Measurements from ENCODE around the gene UBE2J1.

The UBE2J1 gene

GRCh38 chr6:89361171-89361570 is 8.6 kb upstream of the UBE2J1 start:
- no peak for DNase-seq

- DNase-seq = no peak
Observed at GRCh38 chr6:89360415-89360999, 8.0 kb upstream of the UBE2J1 start.

- DNase-seq = no peak
Observed at GRCh38 chr6:89359561-89359960, 7.0 kb upstream of the UBE2J1 start.

GRCh38 chr6:89357390-89357789 is 4.9 kb upstream of the UBE2J1 start:
- no peak for DNase-seq

GRCh38 chr6:89356642-89357170 is 4.2 kb upstream of the UBE2J1 start:
- no peak for DNase-seq

- DNase-seq = no peak
Observed at GRCh38 chr6:89355511-89356194, 3.1 kb upstream of the UBE2J1 start.

- no peak for DNase-seq
Observed at GRCh38 chr6:89353702-89354392, 1.3 kb upstream of the UBE2J1 start.

- no peak for DNase-seq
Observed at GRCh38 chr6:89353118-89353556, 615 bp upstream of the UBE2J1 start.

- DNase-seq = no peak
Observed at GRCh38 chr6:89351671-89352277, 748 bp downstream of the UBE2J1 start.

GRCh38 chr6:89350281-89350966 is 2.1 kb downstream of the UBE2J1 start:
- DNase-seq = no peak

- no peak for DNase-seq
Observed at GRCh38 chr6:89348372-89348771, 4.2 kb downstream of the UBE2J1 start.

GRCh38 chr6:89347825-89348224 is 4.7 kb downstream of the UBE2J1 start:
- DNase-seq = no peak

GRCh38 chr6:89346433-89346832 is 6.1 kb downstream of the UBE2J1 start:
- DNase-seq = no peak

- DNase-seq = no peak
Observed at GRCh38 chr6:89339565-89339964, 13.0 kb downstream of the UBE2J1 start.

GRCh38 chr6:89335164-89335563 is 17.4 kb downstream of the UBE2J1 start:
- DNase-seq = no peak

- no peak for DNase-seq
Observed at GRCh38 chr6:89330910-89331309, 21.6 kb downstream of the UBE2J1 start.

- DNase-seq = no peak
Observed at GRCh38 chr6:89328976-89329375, 23.5 kb downstream of the UBE2J1 start.

- no peak for DNase-seq
Observed at GRCh38 chr6:89324304-89324703, 28.2 kb downstream of the UBE2J1 start.

GRCh38 chr6:89323511-89323971 is 29.0 kb downstream of the UBE2J1 start:
- DNase-seq = no peak

GRCh38 chr6:89321131-89321970 is 31.2 kb downstream of the UBE2J1 start:
- DNase-seq = no peak

- DNase-seq = no peak
Observed at GRCh38 chr6:89320012-89320559, 32.4 kb downstream of the UBE2J1 start.

GRCh38 chr6:89317067-89317466 is 35.5 kb downstream of the UBE2J1 start:
- no peak for DNase-seq

Measured in activated naive CD4-positive, alpha-beta T cell treated with Interleukin-2 at 50 U/mL for 16 hours (primary cell).